GM12892 (cell line): ENCODE results near the gene COL23A1.

Source experiments
- POLR2AphosphoS5 ChIP-seq: IDR thresholded peaks from 2 replicates; pipeline ENCODE4 v1.6.1; 2011; ENCODE audit warnings: low read depth, low read length, control low read depth
- TAF1 ChIP-seq: IDR thresholded peaks from 2 replicates; pipeline ENCODE4 v1.6.1; 2011; ENCODE audit warnings: low read depth, mild to moderate bottlenecking, control low read depth, low read length, borderline replicate concordance

GRCh38 chr5:178461004-178461730 is 129.0 kb downstream of the COL23A1 start:
- TF ChIP-seq TAF1 (no peak), POLR2AphosphoS5 (no peak)
